ENCODE results near the gene SSH3. TPM values are rescaled to one million over a fixed set of nuclear protein-coding genes. Genes with fewer than 3 reads are reported as not detected.

Gene SSH3
- polyA plus RNA-seq, 1 of the 3 experiments (the other 2 are of a cell fraction), result 13.5 TPM

DNA sequence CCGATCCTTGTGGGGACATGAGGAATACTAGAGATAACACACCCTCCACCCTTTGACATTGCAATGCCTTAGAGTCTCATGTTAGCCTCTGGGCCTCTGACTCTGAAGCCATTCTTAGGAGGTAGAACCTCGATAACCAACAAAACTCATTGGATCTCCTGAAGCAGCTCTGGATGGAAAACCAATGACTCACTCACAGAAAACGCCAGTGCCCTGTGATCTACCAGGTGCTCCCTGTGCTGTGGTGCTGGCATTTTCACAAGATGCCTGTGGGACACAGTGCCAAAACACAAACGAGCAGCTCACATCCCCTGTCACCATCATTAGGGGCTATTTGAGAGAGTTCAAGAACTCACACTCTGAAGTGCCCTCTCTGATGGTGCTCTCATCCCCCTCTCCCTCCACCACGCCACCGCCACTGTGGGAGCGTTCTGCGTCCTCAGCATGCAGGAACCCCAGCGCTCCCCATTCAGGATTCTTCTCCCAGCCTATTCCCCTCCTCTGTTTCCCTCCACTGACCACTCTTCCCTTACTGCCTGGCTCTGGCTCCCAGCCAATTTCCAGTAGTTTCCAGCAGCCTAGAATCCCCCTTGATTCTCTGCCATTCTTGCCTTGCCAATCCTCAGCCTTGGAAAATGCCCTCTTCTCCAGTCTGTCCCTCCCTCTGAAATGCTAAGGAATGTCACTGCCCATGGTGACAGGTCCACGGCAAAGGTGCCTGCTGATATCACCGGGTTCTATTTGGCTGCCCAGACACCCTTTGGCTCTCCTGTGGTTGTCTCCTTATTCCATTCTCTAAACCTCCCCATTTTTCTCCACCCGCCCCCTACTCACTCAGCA, 54.7 kb downstream of the SSH3 start:
- peaks cover 17 to 45% of the 10 kb centered on the region in 2 experiments; a peak in 3 of 4 replicates for H3K4me1 ChIP-seq (ENCODE audit: control insufficient read depth in 1 of 2, insufficient read depth in 2 of 2, low read depth in 1 of 2, low read length in 1 of 2)
- H3K9me2 ChIP-seq, result no peaks in the 10 kb centered on the region
- CTCF ChIA-PET, result interaction anchor here (0.8 to 20.0 kb wide), 9 partner anchors 7 to 78 kb away, joined by 3 to 955 read pairs (median 7); partner anchors contain the start of gene CLCF1
- H3K27me3 ChIP-seq (ENCODE audit: insufficient read depth), result no peaks in the 10 kb centered on the region
- peaks cover 32% of the 10 kb centered on the region for H3F3A ChIP-seq (replicated peaks; ENCODE audit: insufficient read depth)
- peaks cover 7% of the 10 kb centered on the region for H3K79me2 ChIP-seq (ENCODE audit: insufficient read depth)
- H3K27ac ChIP-seq (ENCODE audit: low read depth in 2 of 2, low read length in 1 of 2), result peak overlapping the region in 1 of 2 experiments; percentile 99; a peak in 2 of 4 replicates
- peak; percentile 17 for DNase-seq
- no peak overlapping the region for H3K9ac ChIP-seq
- TF ChIP-seq TCF12 (IDR thresholded peaks at IDR 0.05) (peak; percentile 47; the same call in 1 of the 2 replicates), FOSL2 (IDR thresholded peaks at IDR 0.05; ENCODE audit: borderline replicate concordance, low read depth) (peak; percentile 55; the same call in 1 of the 2 replicates), NFIC (IDR thresholded peaks at IDR 0.05; ENCODE audit: borderline replicate concordance) (peak; percentile 3; the same call in 1 of the 2 replicates), JUND (IDR thresholded peaks at IDR 0.05) (peak; percentile 40; the same call in 1 of the 2 replicates), SMC3 (IDR thresholded peaks at IDR 0.05; ENCODE audit: low read depth, low read length) (no peak), GATA2 (CRISPR knock-in tag; IDR thresholded peaks at IDR 0.05) (no peak), RFX5 (IDR thresholded peaks at IDR 0.05; ENCODE audit: low read length) (no peak)
- WGBS (ENCODE audit: low lambda C conversion rate), result 80% methylated on average over 12 of the region's 12 CpGs
- no peak overlapping the region for H2AFZ ChIP-seq (ENCODE audit: low read depth)
- POLR2A ChIA-PET, result interaction anchor here (1.1 kb wide), 1 partner anchor 15 kb away, joined by 5 read pairs; no protein-coding TSS in a partner anchor
- no peak overlapping the region for H3K4me3 ChIP-seq (ENCODE audit: low read depth in 2 of 2, low read length in 1 of 2)
- H3K36me3 ChIP-seq (replicated peaks in 1 of 2; ENCODE audit: control insufficient read depth in 1 of 2, insufficient read depth in 2 of 2, low read length in 1 of 2), result peaks cover 0 to 8% of the 10 kb centered on the region in 2 experiments
- 0 out of 2 replicates have a peak, but pooled peaks cover 4% of the 10 kb centered on the region for H4K20me1 ChIP-seq (ENCODE audit: insufficient read depth)
- H3K4me2 ChIP-seq, result peak overlapping the region; percentile 43
- H3K9me3 ChIP-seq, result no peaks in the 10 kb centered on the region

Small RNA genes within 50 kb of the gene (small RNA-seq; reads per million reads assigned to genes)
- gene RN7SKP239, result 0 reads per million in 7 experiments

Other genes with a start within 250 kb of the SSH3 start
- gene RHOD, start 246.7 kb upstream of the SSH3 start, polyA plus RNA-seq (2012; rRNA removed), result 0.06 TPM in 1 of 2 replicates, not detected in the other
- gene KDM2A, start 184.3 kb upstream of the SSH3 start, polyA plus RNA-seq (2012; rRNA removed), result 28.4 and 30.8 TPM in 2 replicates
- gene GRK2, start 37.1 kb upstream of the SSH3 start, polyA plus RNA-seq (2012; rRNA removed), result 44.6 and 48.5 TPM in 2 replicates
- 50.2 and 51.4 TPM in 2 replicates for gene ANKRD13D, start 14.2 kb upstream of the SSH3 start, polyA plus RNA-seq (2012; rRNA removed)
- 80.4 and 89.4 TPM in 2 replicates for gene POLD4, start 50.0 kb downstream of the SSH3 start, polyA plus RNA-seq (2012; rRNA removed)
- 27.0 and 27.7 TPM in 2 replicates for gene CLCF1, start 70.1 kb downstream of the SSH3 start, polyA plus RNA-seq (2012; rRNA removed)
- 21.5 and 22.3 TPM in 2 replicates for gene RAD9A, start 88.5 kb downstream of the SSH3 start, polyA plus RNA-seq (2012; rRNA removed)
- gene PPP1CA, start 98.3 kb downstream of the SSH3 start, polyA plus RNA-seq (2012; rRNA removed), result 210 and 261 TPM in 2 replicates
- 0.05 TPM in 1 of 2 replicates, not detected in the other for gene TBC1D10C, start 100.6 kb downstream of the SSH3 start, polyA plus RNA-seq (2012; rRNA removed)
- 0.15 and 0.23 TPM in 2 replicates for gene CARNS1, start 112.1 kb downstream of the SSH3 start, polyA plus RNA-seq (2012; rRNA removed)
- gene RPS6KB2, start 125.0 kb downstream of the SSH3 start, polyA plus RNA-seq (2012; rRNA removed), result 52.0 and 53.2 TPM in 2 replicates
- gene PTPRCAP, start 134.2 kb downstream of the SSH3 start, polyA plus RNA-seq (2012; rRNA removed), result 1.3 and 1.4 TPM in 2 replicates
- 195 and 220 TPM in 2 replicates for gene CORO1B, start 139.9 kb downstream of the SSH3 start, polyA plus RNA-seq (2012; rRNA removed)
- gene GPR152, start 149.2 kb downstream of the SSH3 start, polyA plus RNA-seq (2012; rRNA removed), result not detected in 2 replicates
- gene CABP4, start 151.8 kb downstream of the SSH3 start, polyA plus RNA-seq (2012; rRNA removed), result not detected in 2 replicates
- gene TMEM134, start 165.7 kb downstream of the SSH3 start, polyA plus RNA-seq (2012; rRNA removed), result 132 and 135 TPM in 2 replicates
- 192 and 207 TPM in 2 replicates for gene AIP, start 179.5 kb downstream of the SSH3 start, polyA plus RNA-seq (2012; rRNA removed)
- 24.2 and 24.4 TPM in 2 replicates for gene PITPNM1, start 201.8 kb downstream of the SSH3 start, polyA plus RNA-seq (2012; rRNA removed)
- 32.8 and 47.9 TPM in 2 replicates for gene CDK2AP2, start 204.6 kb downstream of the SSH3 start, polyA plus RNA-seq (2012; rRNA removed)
- not detected in 2 replicates for gene CABP2, start 219.9 kb downstream of the SSH3 start, polyA plus RNA-seq (2012; rRNA removed)